Prostate gland (tissue), 2 donors: ENCODE results near the gene DNMT3L. TPM values are rescaled to one million over a fixed set of nuclear protein-coding genes. Genes with fewer than 3 reads are reported as not detected.
"Not testable (repeated sequence)": the region's sequence is repeated elsewhere in the genome, so short reads cannot be mapped to it uniquely, and the experiment has no call there.

ENCODE experiments used
- DNase-seq: peaks from one replicate; pipeline ENCODE4 v3.0.0-alpha.2; 2019; ENCODE audit warnings: low spot score
- H3K27ac ChIP-seq, 2 donors: fragments of 200-600 bp; sonication (generic); 2 replicates each; pipeline ENCODE4 v1.5.1; 2017 to 2019
- H3K27me3 ChIP-seq: fragments of 200-600 bp; sonication (generic); replicated peaks from 2 replicates; pipeline ENCODE4 v1.5.1; 2019; ENCODE audit not compliant: insufficient read depth
- H3K36me3 ChIP-seq, 2 donors: fragments of 200-600 bp; sonication (generic); 1 replicate in 1 of 2; 2 replicates in 1 of 2; pipeline versions ENCODE4 v1.5.1 to v1.8.1; 2017 to 2019
- H3K4me1 ChIP-seq: fragments of 200-600 bp; sonication (generic); replicated peaks from 2 replicates; pipeline ENCODE4 v1.5.1; 2019
- H3K4me3 ChIP-seq, 2 donors: fragments of 200-600 bp; sonication (generic); 2 replicates each; pipeline ENCODE4 v1.5.1; 2017 to 2019
- H3K9me3 ChIP-seq: fragments of 200-600 bp; sonication (generic); 2 replicates; pipeline ENCODE4 v1.5.1; 2017
- CTCF ChIP-seq, 4 experiments: fragments of 200-600 bp in 2 of 4; fragments of 450-650 bp in 2 of 4; sonication (generic) in 2 of 4; IDR thresholded peaks; 1 replicate in 3 of 4; 2 replicates in 1 of 4; pipeline ENCODE4 v1.5.1; 2016 to 2019; ENCODE audit warnings: antibody characterized with exemption in 4 of 4, mild to moderate bottlenecking in 2 of 4, moderate library complexity in 2 of 4
- POLR2A ChIP-seq: fragments of 450-650 bp; IDR thresholded peaks from one replicate; pipeline ENCODE4 v1.6.1; 2016; ENCODE audit warnings: antibody characterized with exemption, mild to moderate bottlenecking
- POLR2AphosphoS5 ChIP-seq: sonication (generic); formaldehyde crosslinking; IDR thresholded peaks from one replicate; pipeline ENCODE4 v1.6.1; 2017; ENCODE audit warnings: antibody characterized with exemption
- WGBS: methylation state at CpG from one replicate; pipeline ENCODE4 v1.1.5; 2018; 5-methylcytosine and 5-hydroxymethylcytosine counted together
- intact Hi-C: fragments of 100-400 bp; cut with DNase I; formaldehyde crosslinking; loops from one replicate; pipeline ENCODE4 v1.14.2; 2022
- total RNA-seq, 2 donors: library from RNA; depleted of rRNA; stranded (reverse); fragments of >200 nt; gene quantifications; one replicate each; pipeline ENCODE4 v1.1.0, GENCODE V29; 2016

Gene DNMT3L
- total RNA-seq, 2 donors from 2014 or later, result not detected

- H3K4me1 ChIP-seq, result no peaks in the 10 kb centered on the region
- no peaks in the 10 kb centered on the region for H3K9me3 ChIP-seq
- H3K36me3 ChIP-seq, result no peaks in the 10 kb centered on the region
- intact Hi-C loops, result no loop called here
- no peak for DNase-seq
- TF ChIP-seq POLR2AphosphoS5 (no peak), POLR2A (no peak), CTCF (IDR thresholded peaks at IDR 0.05) (no peak)
- H3K27me3 ChIP-seq, result no peaks in the 10 kb centered on the region
- 92% methylated on average over 31 of the region's 34 CpGs for WGBS
- no peak overlapping the region for H3K4me3 ChIP-seq
- H3K27ac ChIP-seq, result no peak overlapping the region
Measured at GRCh38 chr21:44258056-44258725, 3.5 kb downstream of the DNMT3L start.

GRCh38 chr21:44255511-44255981 lies 6.2 kb downstream of the DNMT3L start:
- no peak for DNase-seq
- Histone ChIP-seq H3K4me3 (no peak overlapping the region), H3K9me3 (no peaks in the 10 kb centered on the region), H3K27ac (no peak overlapping the region), H3K36me3 (no peaks in the 10 kb centered on the region), H3K4me1 (no peaks in the 10 kb centered on the region), H3K27me3 (no peaks in the 10 kb centered on the region)
- TF ChIP-seq POLR2AphosphoS5 (no peak), CTCF (IDR thresholded peaks at IDR 0.05) (no peak)
- WGBS, result 91% methylated on average over 11 of the region's 11 CpGs
- intact Hi-C loops, result no loop called here

- no peaks in the 10 kb centered on the region for H3K4me1 ChIP-seq
- intact Hi-C loops, result no loop called here
- no peak for DNase-seq
- H3K27me3 ChIP-seq, result no peaks in the 10 kb centered on the region
- WGBS, result 71% methylated on average over 28 of the region's 29 CpGs
- H3K9me3 ChIP-seq, result no peaks in the 10 kb centered on the region
- TF ChIP-seq POLR2A (no peak), CTCF (IDR thresholded peaks at IDR 0.05) (no peak), POLR2AphosphoS5 (no peak)
- H3K36me3 ChIP-seq, result no peaks in the 10 kb centered on the region
- no peak overlapping the region for H3K4me3 ChIP-seq
- no peak overlapping the region for H3K27ac ChIP-seq
Measured at GRCh38 chr21:44253832-44254710, 7.6 kb downstream of the DNMT3L start.

GRCh38 chr21:44249204-44250037 lies 12.3 kb downstream of the DNMT3L start:
- intact Hi-C loops, H3K27ac ChIP-seq, H3K27me3 ChIP-seq, H3K9me3 ChIP-seq, DNase-seq, H3K4me1 ChIP-seq, H3K36me3 ChIP-seq, H3K4me3 ChIP-seq: not testable (repeated sequence)
- no CpG with 5 or more reads among the region's 33 CpGs for WGBS

- H3K4me3 ChIP-seq, intact Hi-C loops, H3K27me3 ChIP-seq, H3K27ac ChIP-seq, H3K9me3 ChIP-seq, DNase-seq, H3K36me3 ChIP-seq, H3K4me1 ChIP-seq: not testable (repeated sequence)
- WGBS, result no CpG with 5 or more reads among the region's 17 CpGs
Measured at GRCh38 chr21:44247904-44248303, 13.8 kb downstream of the DNMT3L start.

GRCh38 chr21:44243980-44244379 lies 17.7 kb downstream of the DNMT3L start:
- intact Hi-C loops, H3K27me3 ChIP-seq, H3K36me3 ChIP-seq, DNase-seq, H3K27ac ChIP-seq, H3K9me3 ChIP-seq, H3K4me3 ChIP-seq, H3K4me1 ChIP-seq: not testable (repeated sequence)
- WGBS, result no CpG with 5 or more reads among the region's 15 CpGs

- H3K4me1 ChIP-seq, H3K27me3 ChIP-seq, H3K9me3 ChIP-seq, H3K36me3 ChIP-seq, H3K27ac ChIP-seq, H3K4me3 ChIP-seq, intact Hi-C loops, DNase-seq: not testable (repeated sequence)
- no CpG with 5 or more reads among the region's 27 CpGs for WGBS
Measured at GRCh38 chr21:44241281-44241680, 20.4 kb downstream of the DNMT3L start.

GRCh38 chr21:44240842-44241241 lies 20.9 kb downstream of the DNMT3L start, which contains the start of gene ICOSLG:
TSS of gene ICOSLG (minus strand) at chr21:44240943. CDS start at chr21:44240817, 126 bp downstream.
- H3K36me3 ChIP-seq, H3K27me3 ChIP-seq, H3K9me3 ChIP-seq, intact Hi-C loops, H3K4me1 ChIP-seq, H3K27ac ChIP-seq, H3K4me3 ChIP-seq, DNase-seq: not testable (repeated sequence)
- no CpG with 5 or more reads among the region's 53 CpGs for WGBS
